ENCODE data around the gene CIDEB. TPM values are rescaled to one million over a fixed set of nuclear protein-coding genes. Genes with fewer than 3 reads are reported as not detected.

CIDEB gene
- total and polyA plus RNA-seq, 2 of the 13 experiments (the other 11 are each of a cell fraction or from before 2014, with no cell fraction given): 35.8 to 110 TPM

- H3K4me1 ChIP-seq (ENCODE audit: insufficient read depth, low read length): peaks cover 10% of the 10 kb centered on the region
- H3K9ac ChIP-seq (ENCODE audit: insufficient read depth, low read depth, low read length): no peak overlapping the region
- no peak overlapping the region for H3K4me2 ChIP-seq (ENCODE audit: low read depth, low read length)
- WGBS (ENCODE audit: low lambda C conversion rate): 40% methylated on average over 5 of the region's 5 CpGs
- intact Hi-C loops (cut with micrococcal nuclease; ENCODE audit: unreplicated experiment): no loop called here
- no peak for ATAC-seq
- H4K20me1 ChIP-seq (ENCODE audit: insufficient read depth, low read length): no peaks in the 10 kb centered on the region
- no peak for DNase-seq (ENCODE audit: low spot score)
- no peak for FAIRE-seq
- TF ChIP-seq MED13 (CRISPR knock-in tag; IDR thresholded peaks at IDR 0.05) (no peak), ARNT (IDR thresholded peaks at IDR 0.05) (0 out of 2 replicates have a peak, but pooled peaks have one; percentile 64), NBN (conservative IDR thresholded peaks at IDR 0.05) (0 out of 2 replicates have a peak, but pooled peaks have one; percentile 58), NFRKB (IDR thresholded peaks at IDR 0.05) (peak; percentile 31; the same call in 1 of the 2 replicates)
- CTCF ChIA-PET (ENCODE audit: low intra/inter-chr PET ratio, low total read pairs): no interaction called here
- no peak overlapping the region for H3K27ac ChIP-seq (ENCODE audit: extremely low read length, insufficient read depth, low read length)
- in situ Hi-C loops (cut with HindIII; ENCODE audit: extremely low pct_ligation_motif_present, low pct_unique_long_range_greater_than_20kb): no loop called here
- POLR2A ChIA-PET: no interaction called here
- H2AFZ ChIP-seq (ENCODE audit: low read length): no peak overlapping the region
- BruUV-seq (replicated peaks): no TSS peak
- H3K9me3 ChIP-seq (ENCODE audit: low read length): no peaks in the 10 kb centered on the region
- H3K27me3 ChIP-seq (ENCODE audit: control insufficient read depth in 1 of 2, insufficient read depth in 2 of 2, low read length in 2 of 2): peaks cover 3 to 14% of the 10 kb centered on the region in 2 experiments; a peak in 2 of 5 replicates
- no peaks in the 10 kb centered on the region for H3K36me3 ChIP-seq (replicated peaks in 1 of 2; ENCODE audit: control insufficient read depth in 1 of 2, insufficient read depth in 2 of 2, low read length in 2 of 2)
- H3K79me2 ChIP-seq (ENCODE audit: insufficient read depth, low read length): no peaks in the 10 kb centered on the region
- no peak overlapping the region for H3K4me3 ChIP-seq (replicated peaks in 1 of 3; ENCODE audit: insufficient read depth in 1 of 3, low read depth in 2 of 3, low read length in 3 of 3)
These were observed 42.0 kb upstream of the CIDEB start for GRCh38 chr14:24349742-24350141.

GRCh38 chr14:24348186-24348585 is 40.4 kb upstream of the CIDEB start:
- peaks cover 9% of the 10 kb centered on the region for H3K4me1 ChIP-seq (ENCODE audit: insufficient read depth, low read length)
- H3K9me3 ChIP-seq (ENCODE audit: low read length): no peaks in the 10 kb centered on the region
- H3K36me3 ChIP-seq (replicated peaks in 1 of 2; ENCODE audit: control insufficient read depth in 1 of 2, insufficient read depth in 2 of 2, low read length in 2 of 2): no peaks in the 10 kb centered on the region
- in situ Hi-C loops (cut with HindIII; ENCODE audit: extremely low pct_ligation_motif_present, low pct_unique_long_range_greater_than_20kb) (no loop called here), intact Hi-C loops (cut with micrococcal nuclease; ENCODE audit: unreplicated experiment) (no loop called here)
- H3K79me2 ChIP-seq (ENCODE audit: insufficient read depth, low read length): no peaks in the 10 kb centered on the region
- DNase-seq (ENCODE audit: low spot score): no peak
- no peak for TF ChIP-seq ZNF281 (CRISPR knock-in tag; IDR thresholded peaks at IDR 0.05; ENCODE audit: borderline replicate concordance)
- TF ChIP-seq HOXA3 (CRISPR knock-in tag; IDR thresholded peaks at IDR 0.05): no peak
- 0 out of 2 replicates have a peak, but pooled peaks have one; percentile 46 for TF ChIP-seq ZNF101 (CRISPR knock-in tag; IDR thresholded peaks at IDR 0.05; ENCODE audit: borderline replicate concordance, low read depth)
- no peak for TF ChIP-seq NFRKB (IDR thresholded peaks at IDR 0.05)
- H3K4me3 ChIP-seq (replicated peaks in 1 of 3; ENCODE audit: insufficient read depth in 1 of 3, low read depth in 2 of 3, low read length in 3 of 3): no peak overlapping the region
- 94% methylated on average over 2 of the region's 2 CpGs for WGBS (ENCODE audit: low lambda C conversion rate)
- no peak for ATAC-seq
- CTCF ChIA-PET (ENCODE audit: low intra/inter-chr PET ratio, low total read pairs): no interaction called here
- no peaks in the 10 kb centered on the region for H4K20me1 ChIP-seq (ENCODE audit: insufficient read depth, low read length)
- no peak overlapping the region for H2AFZ ChIP-seq (ENCODE audit: low read length)
- peaks cover 3 to 14% of the 10 kb centered on the region in 2 experiments; a peak in 2 of 5 replicates for H3K27me3 ChIP-seq (ENCODE audit: control insufficient read depth in 1 of 2, insufficient read depth in 2 of 2, low read length in 2 of 2)
- POLR2A ChIA-PET: interaction anchor here (1.7 kb wide), 1 partner anchor 82 kb away, joined by 5 read pairs; the partner anchor contains the start of gene KHNYN
- no TSS peak for BruUV-seq (replicated peaks)
- H3K4me2 ChIP-seq (ENCODE audit: low read depth, low read length): no peak overlapping the region
- no peak overlapping the region for H3K9ac ChIP-seq (ENCODE audit: insufficient read depth, low read depth, low read length)
- H3K27ac ChIP-seq (ENCODE audit: extremely low read length, insufficient read depth, low read length): no peak overlapping the region
- FAIRE-seq: no peak

Data from HepG2 (cell line).